ENCODE measurements around the gene CGB7. TPM values are rescaled to one million over a fixed set of nuclear protein-coding genes. Genes with fewer than 3 reads are reported as not detected.
"Not testable (repeated sequence)": the region's sequence is repeated elsewhere in the genome, so short reads cannot be mapped to it uniquely, and the experiment has no call there.

CGB7 gene
- total and polyA plus RNA-seq, 10 of the 15 experiments (the other 5 are each of a cell fraction or from before 2014, with no cell fraction given), result 0.06 TPM; not detected in 9

GRCh38 chr19:49018388-49019241, 38.9 kb downstream of the CGB7 start:
- SMC1A ChIA-PET (ENCODE audit: uncharacterized antibody, unreplicated experiment); H3K9ac ChIP-seq (ENCODE audit: control insufficient read depth, insufficient read depth, low read length); BruUV-seq (replicated peaks); DNase-seq (ENCODE audit: low read depth, low spot score); H3K79me2 ChIP-seq (ENCODE audit: control insufficient read depth, insufficient read depth, low read length); H4K20me1 ChIP-seq (ENCODE audit: control insufficient read depth, insufficient read depth); H3K9me3 ChIP-seq (replicated peaks; ENCODE audit: control insufficient read depth, insufficient read depth, low read length); H3K27me3 ChIP-seq (replicated peaks in 1 of 2; ENCODE audit: control insufficient read depth in 2 of 2, insufficient read depth in 2 of 2, low read length in 1 of 2); H3K27ac ChIP-seq (ENCODE audit: control insufficient read depth, insufficient read depth); intact Hi-C loops (cut with micrococcal nuclease; ENCODE audit: unreplicated experiment); in situ Hi-C loops (cut with MboI); H2AFZ ChIP-seq (ENCODE audit: control insufficient read depth, low read depth, low read length); H3K36me3 ChIP-seq (ENCODE audit: control insufficient read depth in 2 of 2, insufficient read depth in 2 of 2, low read length in 1 of 2); FAIRE-seq; RAD21 ChIA-PET (ENCODE audit: unreplicated experiment): not testable (repeated sequence)
- ATAC-seq, result 0 out of 3 replicates have a peak, but pooled peaks have one; percentile 8
- CTCF ChIA-PET, result interaction anchor here (0.8 to 3.1 kb wide), 4 partner anchors 21 to 88 kb away, joined by 3 to 14 read pairs (median 4); partner anchors contain the start of genes GYS1 and RUVBL2
- Histone ChIP-seq H3K4me3 (peak overlapping the region; percentile 58; the same call in 1 of the 2 replicates), H3K4me1 (ENCODE audit: control insufficient read depth, insufficient read depth, low read length) (peaks cover 15% of the 10 kb centered on the region), H3K4me2 (ENCODE audit: control insufficient read depth, insufficient read depth) (peak overlapping the region; percentile 82)
- POLR2A ChIA-PET, result interaction anchor here (0.6 kb wide), 1 partner anchor 483 kb away, joined by 6 read pairs; no protein-coding TSS in a partner anchor
- 10% methylated on average over 30 of the region's 50 CpGs for WGBS (ENCODE audit: insufficient coverage, insufficient replicate concordance, low lambda C conversion rate, missing lambda C conversion rate)

- ChIA-PET POLR2A (no interaction called here), CTCF (interaction anchor here (0.8 to 3.1 kb wide), 4 partner anchors 20 to 89 kb away, joined by 3 to 14 read pairs (median 4); partner anchors contain the start of genes GYS1 and RUVBL2)
- TF ChIP-seq RB1 (IDR thresholded peaks at IDR 0.05; ENCODE audit: borderline replicate concordance) (no peak), LARP7 (IDR thresholded peaks at IDR 0.05) (peak; percentile 64; the same call in 1 of the 2 replicates), ZZZ3 (IDR thresholded peaks at IDR 0.05; ENCODE audit: control insufficient read depth, insufficient read length, low read depth) (no peak), PAX5 (IDR thresholded peaks at IDR 0.05; ENCODE audit: borderline replicate concordance, low read depth, low read length) (no peak), NR2F1 (conservative IDR thresholded peaks at IDR 0.05) (0 out of 2 replicates have a peak, but pooled peaks have one; percentile 9), SPI1 (IDR thresholded peaks at IDR 0.05; ENCODE audit: borderline replicate concordance, insufficient read depth, low read depth, low read length) (no peak), TCF12 (IDR thresholded peaks at IDR 0.05; ENCODE audit: low read depth, low read length) (no peak), ZNF274 (IDR thresholded peaks at IDR 0.05; ENCODE audit: insufficient read depth, insufficient read length) (no peak), RELB (IDR thresholded peaks at IDR 0.05; ENCODE audit: low read depth) (no peak), PKNOX1 (IDR thresholded peaks at IDR 0.05) (no peak), IRF4 (IDR thresholded peaks at IDR 0.05; ENCODE audit: low read depth, low read length) (no peak), CHD2 (IDR thresholded peaks at IDR 0.05; ENCODE audit: borderline replicate concordance, low read depth, low read length) (no peak), NRF1 (conservative IDR thresholded peaks at IDR 0.05; ENCODE audit: low read depth, low read length) (no peak)
Observed at GRCh38 chr19:49017666-49018351, 39.7 kb downstream of the CGB7 start.

More at GRCh38 chr19:49017666-49018351, 39.7 kb downstream of the CGB7 start:
- Histone ChIP-seq H4K20me1 (ENCODE audit: control insufficient read depth, insufficient read depth) (no peaks in the 10 kb centered on the region), H3K27ac (ENCODE audit: control insufficient read depth, insufficient read depth) (no peak overlapping the region), H3K4me1 (ENCODE audit: control insufficient read depth, insufficient read depth, low read length) (peaks cover 15% of the 10 kb centered on the region), H3K27me3 (replicated peaks in 1 of 2; ENCODE audit: control insufficient read depth in 2 of 2, insufficient read depth in 2 of 2, low read length in 1 of 2) (no peaks in the 10 kb centered on the region), H3K4me2 (ENCODE audit: control insufficient read depth, insufficient read depth) (peak overlapping the region; percentile 82), H3K4me3 (peak overlapping the region; percentile 58; the same call in 1 of the 2 replicates), H3K79me2 (ENCODE audit: control insufficient read depth, insufficient read depth, low read length) (no peaks in the 10 kb centered on the region), H3K36me3 (ENCODE audit: control insufficient read depth in 2 of 2, insufficient read depth in 2 of 2, low read length in 1 of 2) (peaks cover 0 to 6% of the 10 kb centered on the region in 2 experiments; a peak in 2 of 4 replicates), H3K9me3 (replicated peaks; ENCODE audit: control insufficient read depth, insufficient read depth, low read length) (no peaks in the 10 kb centered on the region), H3K9ac (ENCODE audit: control insufficient read depth, insufficient read depth, low read length) (no peak overlapping the region), H2AFZ (ENCODE audit: control insufficient read depth, low read depth, low read length) (no peak overlapping the region)
- ChIA-PET RAD21 (ENCODE audit: unreplicated experiment) (no interaction called here), SMC1A (ENCODE audit: uncharacterized antibody, unreplicated experiment) (no interaction called here)
- DNase-seq (ENCODE audit: low read depth, low spot score), result no peak
- no peak for FAIRE-seq
- in situ Hi-C loops (cut with MboI), result no loop called here
- WGBS (ENCODE audit: insufficient coverage, insufficient replicate concordance, low lambda C conversion rate, missing lambda C conversion rate), result 2% methylated on average over 52 of the region's 62 CpGs
- ATAC-seq, result peak; percentile 91
- intact Hi-C loops (cut with micrococcal nuclease; ENCODE audit: unreplicated experiment), result no loop called here
- BruUV-seq (replicated peaks), result no TSS peak

Measured in GM12878 (cell line).